Hematopoietic multipotent progenitor cell treated with erythropoietin and hydrocortisone succinate and interleukin-3 and kit ligand, for 4 days (in vitro differentiated cells): Measurements from ENCODE around the gene DZIP1.
"Not testable (repeated sequence)": the region's sequence is repeated elsewhere in the genome, so short reads cannot be mapped to it uniquely, and the experiment has no call there.

Experiments used
- DNase-seq: peaks from one replicate; pipeline ENCODE4 v3.0.0-alpha.2; 2015

The DZIP1 gene

GRCh38 chr13:95601906-95602305 is 42.6 kb downstream of the DZIP1 start:
- no peak for DNase-seq

- DNase-seq: no peak
These were observed 43.3 kb downstream of the DZIP1 start for GRCh38 chr13:95601216-95601615.

- DNase-seq: no peak
These were observed 47.8 kb downstream of the DZIP1 start for GRCh38 chr13:95596701-95597100.

- DNase-seq: no peak
These were observed 51.0 kb downstream of the DZIP1 start for GRCh38 chr13:95593462-95593861.

- DNase-seq: peak; percentile 38
These were observed 55.8 kb downstream of the DZIP1 start for GRCh38 chr13:95588721-95589120.

- no peak for DNase-seq
These were observed 56.4 kb downstream of the DZIP1 start for GRCh38 chr13:95588134-95588533.

- no peak for DNase-seq
These were observed 58.6 kb downstream of the DZIP1 start for GRCh38 chr13:95585867-95586266.

GRCh38 chr13:95579303-95579702 is 65.2 kb downstream of the DZIP1 start:
- no peak for DNase-seq

- no peak for DNase-seq
These were observed 71.3 kb downstream of the DZIP1 start for GRCh38 chr13:95573221-95573620.

GRCh38 chr13:95571941-95572340 is 72.6 kb downstream of the DZIP1 start:
- no peak for DNase-seq

- DNase-seq: no peak
These were observed 74.5 kb downstream of the DZIP1 start for GRCh38 chr13:95570016-95570415.

GRCh38 chr13:95568131-95568530 is 76.4 kb downstream of the DZIP1 start:
- DNase-seq: no peak

GRCh38 chr13:95565758-95566157 is 78.7 kb downstream of the DZIP1 start:
- DNase-seq: not testable (repeated sequence)

GRCh38 chr13:95564733-95565291 is 79.7 kb downstream of the DZIP1 start:
- peak; percentile 54 for DNase-seq

GRCh38 chr13:95564091-95564490 is 80.4 kb downstream of the DZIP1 start:
- DNase-seq: peak; percentile 3

- no peak for DNase-seq
These were observed 84.1 kb downstream of the DZIP1 start for GRCh38 chr13:95560387-95560786.

GRCh38 chr13:95559100-95559499 is 85.4 kb downstream of the DZIP1 start:
- no peak for DNase-seq

GRCh38 chr13:95557013-95557412 is 87.5 kb downstream of the DZIP1 start:
- DNase-seq: no peak

- peak; percentile 34 for DNase-seq
These were observed 90.7 kb downstream of the DZIP1 start for GRCh38 chr13:95553581-95554385.

GRCh38 chr13:95552539-95553441 is 91.7 kb downstream of the DZIP1 start, which contains the start of gene CLDN10:
Gene CLDN10, plus strand, starts transcription at chr13:95552720. Its CDS starts 34 bp downstream, at chr13:95552754.
- DNase-seq: peak; percentile 67

- DNase-seq: no peak
These were observed 92.3 kb downstream of the DZIP1 start for GRCh38 chr13:95552208-95552538.

GRCh38 chr13:95547531-95548167 is 96.9 kb downstream of the DZIP1 start:
- DNase-seq: no peak

GRCh38 chr13:95546919-95547318 is 97.6 kb downstream of the DZIP1 start:
- DNase-seq: no peak
